HG02571 (cell line): ENCODE results near the gene CAMK2D.

Source experiments
- ATAC-seq: cut with Tn5 transposase; IDR thresholded peaks from one replicate; pipeline ENCODE4 v1.9.1; 2021; ENCODE audit warnings: mild to moderate bottlenecking, moderate library complexity; ENCODE audit not compliant: unreplicated experiment

The CAMK2D gene

DNA sequence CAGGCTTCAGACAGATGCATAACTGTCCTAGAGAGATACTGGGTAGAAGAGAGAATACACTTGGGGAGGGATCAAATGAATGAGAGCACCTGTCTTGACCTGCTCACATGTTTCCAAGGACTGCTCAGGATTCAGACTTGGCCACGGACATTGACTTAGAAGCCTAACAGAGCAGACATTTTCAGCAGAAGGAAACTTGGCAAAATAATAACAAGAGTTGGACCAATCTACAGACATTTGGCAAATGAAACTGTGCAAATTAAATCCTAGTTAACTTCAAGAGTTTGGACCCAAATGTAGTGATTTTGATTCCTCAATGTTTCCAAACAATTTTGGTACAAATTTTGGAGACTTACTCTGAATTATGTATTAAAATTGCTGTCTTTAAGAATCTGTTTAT lies 223.9 kb downstream of the CAMK2D start:
- no peak for ATAC-seq

DNA sequence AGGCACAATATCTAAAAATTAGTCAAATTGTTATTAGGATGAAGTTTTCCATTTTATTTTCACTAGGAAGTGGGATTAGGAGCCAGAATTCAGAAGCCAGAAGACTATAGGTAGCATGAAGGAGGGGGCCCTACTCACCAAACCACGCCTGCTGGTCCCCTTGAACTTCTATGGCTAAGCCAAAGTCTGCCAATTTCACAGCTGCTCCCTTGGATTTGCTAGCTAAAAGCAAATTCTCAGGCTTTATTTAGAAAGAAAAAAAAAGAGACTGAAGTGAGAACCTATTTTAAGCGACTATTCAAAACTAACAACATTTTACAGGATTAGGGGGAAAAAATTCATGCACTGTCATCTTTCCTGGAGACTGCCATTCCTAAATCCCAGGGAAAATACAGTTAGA lies 224.3 kb downstream of the CAMK2D start:
- no peak for ATAC-seq

DNA sequence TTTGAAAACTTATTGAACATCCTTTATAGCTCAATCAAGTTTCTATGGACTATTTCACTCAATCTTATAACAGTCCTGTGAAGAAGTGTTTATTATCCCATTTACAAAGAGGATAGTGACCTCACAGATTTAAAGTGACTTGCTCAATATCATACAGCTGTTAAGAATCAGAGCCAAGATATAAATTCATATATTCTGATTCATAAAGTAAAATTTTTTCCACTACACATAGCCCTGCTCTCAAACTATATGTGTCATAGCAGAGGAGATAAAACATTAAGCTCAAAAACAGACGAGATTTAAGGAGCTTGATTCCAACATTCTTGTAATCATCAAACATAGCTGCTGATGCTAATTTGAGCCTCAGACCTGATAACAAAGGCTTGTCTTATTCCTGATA lies 226.8 kb downstream of the CAMK2D start:
- no peak for ATAC-seq

DNA sequence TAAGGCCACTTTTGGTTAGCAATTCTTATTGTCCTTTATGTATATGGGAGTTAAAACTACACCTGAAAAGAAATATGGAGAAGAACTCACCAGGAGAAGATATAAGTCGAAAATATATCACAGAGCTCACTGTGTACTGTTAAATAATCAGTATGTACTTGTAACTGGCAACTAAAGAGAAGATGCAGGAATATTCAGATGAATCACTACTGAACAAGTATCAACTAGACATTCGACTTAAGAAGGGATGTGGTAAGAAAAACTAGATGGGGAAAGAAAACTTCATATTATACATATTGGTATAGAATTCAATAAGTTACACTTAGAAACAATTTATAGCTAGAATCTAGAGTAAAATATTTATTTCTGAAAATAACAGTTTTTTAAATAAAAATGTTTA lies 230.0 kb downstream of the CAMK2D start:
- ATAC-seq: no peak

DNA sequence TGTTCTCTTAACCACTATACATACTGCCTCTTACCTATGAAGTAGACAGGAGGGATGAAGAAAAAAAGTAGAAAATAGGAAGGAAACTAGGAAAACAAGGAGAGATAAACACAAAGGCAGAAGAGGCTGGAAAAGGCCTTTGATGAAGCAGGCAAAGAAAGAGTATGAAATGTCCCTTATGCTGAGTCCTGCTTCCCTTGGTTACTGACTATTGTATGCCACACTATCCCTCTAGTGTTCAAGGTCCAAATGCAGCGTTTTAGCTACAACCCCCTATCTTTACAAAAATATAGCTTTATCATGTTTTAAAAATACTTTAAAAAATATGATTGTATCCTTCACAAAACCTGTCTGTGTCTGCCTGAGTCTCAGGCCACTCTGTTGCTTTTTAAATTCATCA lies 233.1 kb downstream of the CAMK2D start:
- no peak for ATAC-seq

DNA sequence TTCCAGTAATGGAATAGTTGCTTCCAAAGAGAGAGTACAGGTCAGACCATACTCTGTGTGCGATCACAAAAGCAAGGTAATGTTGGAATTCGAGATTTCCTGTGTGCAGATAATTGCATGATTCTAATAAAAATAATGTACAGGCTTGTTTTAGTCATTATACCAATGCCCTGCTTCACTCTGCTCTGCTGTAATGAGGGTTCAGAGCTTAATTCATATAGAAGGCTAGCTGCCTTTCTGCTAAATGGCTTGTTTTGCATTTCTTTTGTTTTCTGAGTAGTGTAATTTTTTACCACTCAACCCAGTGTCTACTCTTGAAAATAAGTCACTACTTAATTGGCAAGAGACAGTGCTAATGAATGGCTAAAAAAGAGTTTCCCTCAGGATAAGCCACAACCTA lies 236.0 kb downstream of the CAMK2D start:
- ATAC-seq: no peak

DNA sequence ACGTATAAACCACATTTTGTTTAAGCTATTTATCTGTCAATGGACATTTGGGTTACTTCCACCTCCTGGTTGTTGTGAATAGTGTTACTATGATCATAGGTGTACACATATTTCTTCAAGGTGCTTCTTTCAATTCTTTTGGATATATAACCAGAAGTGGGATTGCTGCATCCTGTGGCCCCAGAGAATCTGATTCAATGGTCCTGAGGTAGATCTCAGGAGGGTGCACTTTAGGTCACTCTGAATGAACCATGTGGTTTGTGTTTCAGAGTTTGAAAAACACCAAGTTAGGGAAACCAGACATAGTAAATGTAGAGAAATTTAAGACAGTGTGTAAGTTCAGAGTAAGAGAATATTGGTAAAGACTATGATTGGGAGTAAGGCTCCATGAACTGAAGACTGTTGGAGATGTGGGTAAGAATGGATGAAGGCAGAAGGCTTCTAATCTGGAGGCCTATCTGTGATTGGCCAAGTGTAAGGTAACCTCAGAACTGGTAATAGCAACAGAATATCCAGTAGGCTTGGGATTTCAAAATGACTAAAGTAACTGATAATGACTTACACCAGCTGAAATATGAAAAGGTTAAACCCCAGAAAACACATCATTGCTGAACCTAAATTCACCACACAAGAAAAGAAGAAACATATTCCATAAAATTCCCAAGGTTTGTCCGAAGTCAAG lies 236.9 kb downstream of the CAMK2D start:
- ATAC-seq: peak; percentile 22

DNA sequence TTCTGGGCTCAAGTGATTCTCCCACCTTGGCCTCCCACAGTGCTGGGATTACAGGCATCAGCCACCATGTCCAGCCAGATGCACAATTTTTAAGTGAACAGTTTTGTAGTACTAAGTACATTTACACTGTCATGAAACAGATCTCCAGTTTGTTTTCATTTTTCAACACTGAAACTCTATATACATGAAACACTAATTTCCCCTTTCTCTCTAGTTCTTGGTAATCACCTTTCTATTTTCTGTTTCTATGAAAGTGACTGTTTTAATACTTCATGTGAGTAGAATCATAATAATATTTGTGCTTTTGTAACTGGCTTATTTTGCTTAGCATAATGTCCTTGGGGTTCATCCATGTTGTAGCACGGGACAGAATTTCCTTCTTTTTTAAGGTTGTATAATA lies 237.4 kb downstream of the CAMK2D start:
- peak; percentile 98 for ATAC-seq

DNA sequence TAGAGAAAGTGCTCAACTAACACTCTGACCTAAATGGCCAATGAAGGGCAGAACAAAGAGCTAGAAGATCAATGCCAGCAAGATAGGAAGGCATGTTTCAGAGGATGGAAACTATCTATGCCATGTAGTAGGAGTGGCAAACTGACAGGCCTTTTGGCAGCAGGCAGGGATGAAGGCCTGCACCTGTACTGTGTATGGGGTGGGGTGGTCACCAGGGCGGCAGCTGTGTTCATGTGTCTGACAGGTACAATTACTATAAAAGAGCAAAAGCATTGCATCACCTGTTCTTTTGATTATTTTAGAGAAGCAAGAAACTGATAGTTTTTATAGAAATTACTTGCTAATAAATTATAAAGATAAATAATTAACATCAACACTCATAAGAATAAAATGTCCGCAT lies 239.1 kb downstream of the CAMK2D start:
- ATAC-seq: no peak

DNA sequence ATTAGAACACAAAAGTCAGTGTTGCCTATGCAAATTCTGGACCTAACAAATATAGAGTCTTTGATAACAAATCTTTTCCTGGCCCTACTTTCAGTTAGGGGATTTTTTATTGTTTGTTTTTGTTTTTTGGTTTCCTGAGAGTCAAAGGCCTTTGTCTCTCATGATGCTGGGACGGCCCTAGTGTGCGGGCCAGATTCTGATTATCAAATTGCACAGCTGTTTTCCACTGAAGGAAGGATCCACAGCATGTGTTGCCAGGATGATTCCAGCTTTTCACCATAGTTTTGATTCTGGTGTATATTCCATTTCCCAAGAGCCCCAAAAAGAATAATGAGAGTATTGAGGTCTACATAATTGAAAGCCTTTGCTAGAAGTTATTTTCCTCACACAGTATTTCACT lies 248.2 kb downstream of the CAMK2D start:
- no peak for ATAC-seq

DNA sequence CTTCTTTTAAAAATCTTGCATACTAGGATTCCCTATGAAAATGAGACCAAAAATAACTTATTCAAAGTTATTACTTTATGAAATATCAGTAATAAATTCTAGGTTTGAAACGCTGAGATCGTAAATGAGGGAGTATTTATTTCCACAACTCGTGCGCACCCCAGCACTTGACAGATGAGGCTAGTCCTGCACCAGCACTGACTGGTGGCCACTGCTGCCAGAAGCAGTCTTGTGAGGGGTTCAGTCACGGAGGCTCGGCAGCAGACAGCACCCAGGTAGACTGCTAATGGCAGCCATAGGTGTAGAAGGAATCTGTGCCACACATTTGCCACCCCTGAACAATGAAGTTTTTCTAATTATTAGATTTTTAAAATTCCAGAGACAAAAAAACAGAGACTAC lies 248.7 kb downstream of the CAMK2D start:
- no peak for ATAC-seq

DNA sequence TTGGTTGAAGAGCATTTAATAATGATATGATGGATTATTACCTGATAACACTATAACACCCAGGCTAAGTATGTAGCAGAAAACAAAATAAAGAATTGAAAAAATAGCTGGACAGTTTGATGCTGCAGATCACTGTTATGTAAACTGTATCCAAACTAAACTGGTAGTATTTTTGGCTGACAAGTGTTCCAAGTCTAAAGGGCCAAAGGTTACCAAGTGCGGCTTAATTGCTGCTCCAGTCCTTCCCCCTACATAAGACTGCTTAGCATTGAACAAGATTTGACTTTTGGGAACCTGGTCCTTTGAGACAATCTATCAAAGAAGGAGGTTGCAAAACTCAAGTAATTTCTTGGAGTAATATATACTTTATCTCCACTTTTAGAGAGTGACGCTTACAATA lies 249.6 kb downstream of the CAMK2D start:
- no peak for ATAC-seq

DNA sequence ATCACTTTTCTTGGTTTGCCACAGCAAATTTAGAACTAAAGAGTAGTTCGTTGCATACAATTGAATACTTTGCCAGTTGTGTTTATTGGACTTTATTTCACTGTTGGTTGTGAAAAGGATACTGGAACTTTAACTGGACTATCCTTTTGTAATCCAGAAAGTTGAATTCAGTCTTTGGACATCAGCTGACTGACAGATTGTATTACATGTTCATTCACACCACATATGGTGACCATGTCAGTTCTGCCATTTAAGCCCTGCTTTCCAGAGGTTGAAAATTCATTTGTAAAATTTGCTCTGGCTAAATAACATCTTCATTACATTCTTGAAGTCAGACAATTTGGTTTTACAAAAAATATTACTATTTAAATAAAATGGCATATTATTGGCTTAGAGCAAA lies 251.7 kb downstream of the CAMK2D start:
- no peak for ATAC-seq

DNA sequence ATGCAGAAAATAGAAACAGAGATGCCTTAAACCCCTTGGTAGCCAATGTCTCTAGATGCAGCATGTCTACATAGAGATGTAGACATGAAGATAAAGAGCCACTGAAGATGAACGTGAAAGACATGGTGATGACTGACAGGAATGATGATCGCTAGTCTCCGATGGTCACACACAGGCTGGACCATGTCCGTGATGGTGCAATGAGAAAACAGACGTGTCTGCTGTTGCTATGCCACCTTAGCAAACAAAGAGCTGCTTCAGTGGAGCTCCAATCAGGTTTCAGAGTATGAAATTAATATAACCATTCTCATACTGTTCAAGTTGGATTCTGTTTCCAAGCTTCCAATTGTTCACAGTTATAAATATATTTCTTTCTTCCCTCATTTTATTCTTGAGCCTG lies 256.5 kb downstream of the CAMK2D start:
- no peak for ATAC-seq

DNA sequence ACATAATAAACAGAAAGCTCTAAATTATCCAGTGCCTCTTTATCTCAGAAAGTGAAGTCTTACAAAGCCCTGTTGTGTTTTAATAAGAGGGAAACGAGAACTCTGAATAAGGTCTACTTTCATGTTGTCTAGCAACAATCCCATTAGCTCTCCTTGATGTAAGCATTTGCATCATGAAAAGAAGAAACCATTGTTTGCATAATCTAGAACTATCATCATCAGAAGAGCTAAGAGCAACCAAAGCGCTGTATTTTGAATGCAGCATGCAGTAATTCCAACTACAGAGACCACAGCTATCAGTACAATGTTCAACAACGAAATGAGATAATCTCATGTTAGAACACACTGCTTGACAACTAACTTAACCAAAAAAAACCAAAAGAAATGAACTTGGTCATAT lies 257.1 kb downstream of the CAMK2D start:
- no peak for ATAC-seq

DNA sequence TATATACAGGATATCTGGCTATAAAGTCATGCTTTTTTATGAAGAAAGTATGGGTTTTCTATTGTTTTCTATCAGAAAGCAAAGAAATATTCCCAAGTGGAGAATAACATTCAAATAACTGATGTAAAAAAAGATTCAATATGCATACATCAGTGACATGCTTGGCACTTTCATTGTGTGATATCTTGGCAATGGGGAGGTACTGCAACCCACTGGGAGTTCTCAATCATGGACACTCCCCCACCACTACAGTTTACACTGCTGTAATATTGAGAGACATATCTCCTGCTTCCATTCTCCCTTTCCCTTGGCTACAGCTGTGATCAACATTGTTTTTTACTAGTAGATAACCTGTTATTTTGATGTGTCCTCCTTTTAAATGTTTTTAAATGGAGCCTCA lies 257.8 kb downstream of the CAMK2D start:
- no peak for ATAC-seq

DNA sequence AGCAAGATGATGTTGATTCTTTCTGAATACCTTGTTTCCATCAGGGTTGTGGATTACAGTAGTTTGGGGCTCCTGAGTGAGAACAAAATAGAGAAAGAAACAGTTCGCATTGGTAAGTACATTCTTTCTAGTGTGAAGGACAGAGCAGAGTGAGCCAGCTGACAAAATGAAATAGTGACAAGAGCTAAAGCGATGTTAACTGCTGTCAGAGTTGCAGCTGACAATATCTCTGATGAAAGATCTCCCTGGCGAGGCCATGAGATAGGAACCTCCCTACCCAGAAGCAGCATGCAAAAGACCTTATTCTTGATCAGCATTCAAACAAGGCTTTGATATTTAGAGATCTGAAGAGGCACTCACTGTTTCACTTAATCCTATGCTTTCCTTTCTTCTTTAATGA lies 258.6 kb downstream of the CAMK2D start:
- ATAC-seq: no peak

DNA sequence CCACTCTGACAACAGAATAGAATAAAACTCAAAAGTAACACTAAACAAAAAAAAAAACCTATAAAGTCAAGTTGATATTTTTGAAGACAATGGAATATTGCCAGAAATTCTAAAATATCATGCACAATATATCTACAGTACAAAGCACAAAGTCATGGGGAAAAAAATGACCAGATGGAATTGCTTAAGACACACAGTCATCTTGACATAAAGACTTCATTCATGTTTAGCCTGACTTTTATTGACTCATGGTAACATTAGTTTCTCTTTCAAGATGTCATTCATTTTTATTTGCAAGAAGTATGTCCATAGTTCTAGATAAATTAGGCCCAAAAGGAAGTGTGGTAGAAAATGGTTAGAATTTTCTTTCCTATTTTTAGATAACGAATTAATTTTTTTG lies 259.1 kb downstream of the CAMK2D start:
- ATAC-seq: no peak

DNA sequence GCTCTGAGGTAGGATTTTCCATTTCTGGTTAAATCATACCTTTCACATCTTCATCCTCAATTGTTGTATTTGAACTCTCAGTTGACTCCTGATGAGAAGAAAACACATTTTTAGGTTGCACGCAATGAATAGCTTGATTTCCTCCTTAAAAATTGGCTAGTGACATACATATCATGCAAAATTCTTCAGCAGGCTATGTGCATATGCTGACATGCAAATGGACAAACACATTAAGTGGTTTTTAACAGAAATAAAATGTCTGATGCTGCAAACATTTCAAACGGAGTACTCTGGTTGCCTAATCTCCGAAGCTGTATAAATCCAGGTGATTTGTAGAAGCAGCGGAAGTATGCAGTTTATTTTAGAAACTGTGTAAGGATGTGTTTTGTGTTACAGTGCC lies 261.1 kb downstream of the CAMK2D start:
- no peak for ATAC-seq

DNA sequence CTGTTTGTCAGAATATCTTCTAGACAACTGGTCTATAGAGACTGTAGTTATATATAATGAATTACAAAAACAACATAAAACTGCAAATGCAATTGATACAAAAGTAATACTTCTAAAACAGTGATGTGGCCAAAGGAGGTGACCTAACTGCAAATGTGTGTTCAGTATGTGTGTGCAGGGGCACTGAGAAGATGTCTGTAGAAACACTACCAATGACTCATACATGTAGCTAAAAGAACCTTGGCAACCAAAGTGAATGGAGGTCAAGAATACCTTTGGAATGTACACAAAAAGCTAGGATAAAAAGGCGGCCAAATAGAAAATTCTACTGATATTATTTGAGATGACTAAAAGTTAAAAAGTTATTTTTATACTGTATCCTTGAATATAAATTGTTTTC lies 261.8 kb downstream of the CAMK2D start:
- no peak for ATAC-seq

DNA sequence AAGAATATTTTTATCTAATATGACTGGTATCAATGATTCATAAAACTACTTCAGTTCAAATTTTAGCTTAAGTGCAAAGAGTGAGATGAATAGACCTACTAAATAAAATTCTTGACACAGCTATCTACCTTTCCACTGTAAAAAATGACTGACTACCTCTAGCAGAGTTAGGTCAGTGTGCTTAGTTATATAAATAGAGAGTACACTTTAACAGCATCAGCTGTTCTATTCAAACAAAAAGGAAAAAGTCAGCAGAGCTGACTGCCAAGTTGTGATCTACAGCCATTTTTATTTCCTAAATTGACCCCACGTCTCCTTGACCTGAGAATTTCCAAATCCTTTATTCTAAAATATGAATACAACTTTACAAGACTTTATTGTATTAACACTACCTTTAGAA lies 262.4 kb downstream of the CAMK2D start:
- ATAC-seq: no peak

DNA sequence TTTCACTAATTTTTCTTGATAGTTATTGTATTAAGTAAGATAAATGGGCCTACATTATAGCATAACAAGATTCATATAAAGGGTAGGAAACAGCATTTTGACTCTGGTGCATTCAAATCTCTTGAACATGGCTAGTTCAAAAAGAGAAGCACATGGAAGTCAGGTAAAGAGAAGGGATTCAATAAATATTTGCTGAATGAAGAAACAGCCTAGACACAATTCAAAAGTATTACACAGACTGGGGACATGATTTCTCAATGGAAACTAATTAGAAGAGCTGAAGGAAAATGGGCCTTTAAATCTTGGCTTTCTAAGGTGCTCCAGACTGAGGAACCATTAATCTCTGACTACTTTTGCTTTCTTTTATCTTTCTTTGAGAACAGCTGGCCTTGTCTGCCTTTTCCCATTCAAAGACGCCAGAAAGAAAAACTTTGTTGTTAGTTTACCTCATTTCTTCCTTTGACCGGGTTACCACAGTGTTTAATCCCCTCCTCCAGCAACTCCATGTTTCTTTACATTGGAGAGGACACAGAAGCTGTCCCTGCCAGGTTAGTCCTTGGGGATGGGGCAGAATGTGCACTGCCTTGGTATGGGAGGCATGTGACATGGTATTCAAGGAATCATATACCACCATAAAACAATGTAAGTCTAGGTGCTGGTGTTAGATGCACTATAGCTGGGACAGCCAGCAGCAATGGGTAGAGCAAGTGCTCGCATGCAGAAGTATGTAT lies 264.2 kb downstream of the CAMK2D start:
- ATAC-seq: no peak

DNA sequence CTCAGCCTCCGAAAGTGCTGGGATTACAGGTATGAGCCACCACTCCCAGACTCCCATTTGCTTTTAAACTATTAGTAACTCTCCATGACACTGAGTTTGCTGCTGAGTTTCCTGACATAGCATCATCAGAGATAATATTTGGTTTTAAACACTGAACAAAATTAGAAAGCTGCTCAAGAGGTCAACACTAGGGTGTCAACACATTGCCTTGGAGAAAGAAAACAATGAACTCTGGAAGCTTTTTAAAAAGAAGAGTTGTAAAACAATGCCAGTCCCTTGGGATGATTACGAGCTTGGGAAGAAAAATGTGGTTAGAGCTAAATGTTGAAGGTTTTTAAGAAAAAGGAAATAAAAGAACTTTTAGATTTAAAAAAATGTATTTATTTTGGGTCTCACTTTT lies 264.8 kb downstream of the CAMK2D start:
- no peak for ATAC-seq
